HEK293T (cell line): ENCODE measurements around the gene EPC1.
"Not testable (repeated sequence)": the region's sequence is repeated elsewhere in the genome, so short reads cannot be mapped to it uniquely, and the experiment has no call there.

ENCODE experiments used
- CTCF ChIA-PET: fragments of 350-600 bp; formaldehyde crosslinking; extraction: SDS; loops from one replicate; lab custom pipeline; 2021; ENCODE audit warnings: antibody characterized with exemption, inconsistent platforms; lab: Yijun Ruan, JAX
- POLR2A ChIA-PET: fragments of 350-600 bp; formaldehyde crosslinking; extraction: SDS; loops from one replicate; lab custom pipeline; 2020; ENCODE audit warnings: antibody characterized with exemption, inconsistent platforms; lab: Yijun Ruan, JAX
- DNase-seq: peaks from one replicate; pipeline ENCODE4 v3.0.0; 2012; ENCODE audit warnings: mixed read lengths; ENCODE audit errors: extremely low spot score
- ARNT ChIP-seq: fragments of 450-650 bp; IDR thresholded peaks from 2 replicates; pipeline ENCODE4 v1.6.1; 2017; ENCODE audit warnings: mild to moderate bottlenecking
- BHLHE40 ChIP-seq: fragments of 450-650 bp; IDR thresholded peaks from 2 replicates; pipeline ENCODE4 v1.6.1; 2016; ENCODE audit warnings: mild to moderate bottlenecking, moderate library complexity, borderline replicate concordance
- CTBP1 ChIP-seq: fragments of 450-650 bp; IDR thresholded peaks from 2 replicates; pipeline ENCODE4 v1.6.1; 2016; ENCODE audit warnings: borderline replicate concordance
- ELF4 ChIP-seq: fragments of 450-650 bp; IDR thresholded peaks from 2 replicates; pipeline ENCODE4 v1.6.1; 2017; ENCODE audit warnings: antibody characterized with exemption
- FOXA1 ChIP-seq: fragments of 450-650 bp; IDR thresholded peaks from 2 replicates; pipeline ENCODE4 v1.6.1; 2016; ENCODE audit warnings: mild to moderate bottlenecking
- FOXK2 ChIP-seq: fragments of 450-650 bp; IDR thresholded peaks from 2 replicates; pipeline ENCODE4 v1.6.1; 2016; ENCODE audit warnings: mild to moderate bottlenecking
- FOXM1 ChIP-seq: fragments of 450-650 bp; IDR thresholded peaks from 2 replicates; pipeline ENCODE4 v1.6.1; 2017; ENCODE audit warnings: mild to moderate bottlenecking, borderline replicate concordance
- HDGF ChIP-seq: fragments of 450-650 bp; IDR thresholded peaks from 2 replicates; pipeline ENCODE4 v1.6.1; 2017; ENCODE audit warnings: antibody characterized with exemption, borderline replicate concordance
- L3MBTL2 ChIP-seq: fragments of 450-650 bp; conservative IDR thresholded peaks from 2 replicates; pipeline ENCODE4 v1.6.1; 2016; ENCODE audit warnings: mild to moderate bottlenecking
- LEF1 ChIP-seq: fragments of 450-650 bp; IDR thresholded peaks from 2 replicates; pipeline ENCODE4 v1.6.1; 2017; ENCODE audit warnings: mild to moderate bottlenecking, borderline replicate concordance
- NFRKB ChIP-seq: fragments of 450-650 bp; IDR thresholded peaks from 2 replicates; pipeline ENCODE4 v1.6.1; 2016; ENCODE audit warnings: mild to moderate bottlenecking, moderate library complexity
- SP1 ChIP-seq: fragments of 450-650 bp; IDR thresholded peaks from 2 replicates; pipeline ENCODE4 v1.6.1; 2017
- SUZ12 ChIP-seq: fragments of 450-650 bp; IDR thresholded peaks from 2 replicates; pipeline ENCODE4 v1.6.1; 2016; ENCODE audit warnings: mild to moderate bottlenecking
- TARDBP ChIP-seq: fragments of 450-650 bp; IDR thresholded peaks from 2 replicates; pipeline ENCODE4 v1.6.1; 2016
- ZNF384 ChIP-seq: fragments of 450-650 bp; IDR thresholded peaks from 2 replicates; pipeline ENCODE4 v1.6.1; 2016
- TF ChIP-seq, protein P1 (sequence below): fragments of 450-650 bp; IDR thresholded peaks from 2 replicates; pipeline ENCODE4 v1.6.1; 2016

EPC1 gene

DNA sequence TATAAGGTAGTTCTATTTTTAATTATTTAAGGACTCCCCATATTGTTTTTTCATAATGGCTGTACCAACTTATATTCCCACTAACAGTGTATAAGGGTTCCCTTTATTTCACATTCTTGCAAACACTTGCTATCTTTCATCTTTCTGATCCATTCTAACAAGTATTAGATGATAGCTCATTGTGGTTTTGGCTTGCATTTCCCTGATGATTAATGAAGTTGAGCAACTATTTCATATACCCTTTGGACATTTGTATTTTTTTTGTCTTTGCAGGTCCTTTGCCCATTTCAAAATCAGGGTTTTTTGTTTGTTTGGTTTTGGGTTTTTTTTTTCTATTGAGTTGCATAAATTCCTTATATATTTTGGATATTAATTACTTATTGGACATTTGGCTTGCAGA, 107.2 kb downstream of the EPC1 start:
- no peak for DNase-seq
- CTCF ChIA-PET = no interaction called here
- TF ChIP-seq ARNT (no peak), ELF4 (no peak), FOXM1 (no peak), BHLHE40 (no peak), LEF1 (no peak)
- TF ChIP-seq, protein P1, sequence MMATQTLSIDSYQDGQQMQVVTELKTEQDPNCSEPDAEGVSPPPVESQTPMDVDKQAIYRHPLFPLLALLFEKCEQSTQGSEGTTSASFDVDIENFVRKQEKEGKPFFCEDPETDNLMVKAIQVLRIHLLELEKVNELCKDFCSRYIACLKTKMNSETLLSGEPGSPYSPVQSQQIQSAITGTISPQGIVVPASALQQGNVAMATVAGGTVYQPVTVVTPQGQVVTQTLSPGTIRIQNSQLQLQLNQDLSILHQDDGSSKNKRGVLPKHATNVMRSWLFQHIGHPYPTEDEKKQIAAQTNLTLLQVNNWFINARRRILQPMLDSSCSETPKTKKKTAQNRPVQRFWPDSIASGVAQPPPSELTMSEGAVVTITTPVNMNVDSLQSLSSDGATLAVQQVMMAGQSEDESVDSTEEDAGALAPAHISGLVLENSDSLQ = no peak
- POLR2A ChIA-PET = no interaction called here

DNA sequence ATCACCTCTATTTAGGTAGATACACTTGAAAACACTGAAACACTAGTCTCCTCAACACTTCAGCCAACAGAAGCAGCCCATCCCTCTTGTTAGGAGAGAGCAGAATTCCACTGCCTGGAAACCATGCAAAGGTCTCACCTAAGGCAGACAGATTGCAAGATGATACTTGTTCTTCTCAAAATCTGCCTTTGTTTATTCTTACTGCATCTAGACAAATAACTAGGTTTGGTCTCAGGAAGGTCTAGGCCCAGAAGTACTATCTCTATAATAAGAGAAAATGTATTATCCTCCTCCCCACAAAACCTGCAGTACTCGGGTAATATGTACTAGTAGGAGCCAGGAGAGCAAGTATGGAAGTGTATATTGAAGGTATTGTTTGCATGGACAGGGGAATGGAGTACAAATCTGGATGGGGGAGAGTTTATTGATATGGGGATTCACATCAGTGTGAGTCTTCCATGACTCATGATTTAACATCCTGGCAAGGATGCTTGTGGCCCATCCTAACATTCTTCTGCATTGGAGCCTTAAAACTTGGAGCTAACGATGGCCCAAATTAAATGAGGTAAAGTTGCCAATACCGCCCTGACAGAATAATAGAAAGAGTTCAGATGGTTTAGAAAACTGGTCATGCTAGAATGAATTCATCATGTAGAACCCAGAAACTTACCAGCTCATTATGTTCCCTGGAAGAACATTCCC, 109.2 kb downstream of the EPC1 start:
- TF ChIP-seq, protein P1 = no peak
- TF ChIP-seq HDGF (no peak), ZNF384 (no peak), ELF4 (no peak)
- ChIA-PET CTCF (no interaction called here), POLR2A (no interaction called here)
- DNase-seq = no peak

DNA sequence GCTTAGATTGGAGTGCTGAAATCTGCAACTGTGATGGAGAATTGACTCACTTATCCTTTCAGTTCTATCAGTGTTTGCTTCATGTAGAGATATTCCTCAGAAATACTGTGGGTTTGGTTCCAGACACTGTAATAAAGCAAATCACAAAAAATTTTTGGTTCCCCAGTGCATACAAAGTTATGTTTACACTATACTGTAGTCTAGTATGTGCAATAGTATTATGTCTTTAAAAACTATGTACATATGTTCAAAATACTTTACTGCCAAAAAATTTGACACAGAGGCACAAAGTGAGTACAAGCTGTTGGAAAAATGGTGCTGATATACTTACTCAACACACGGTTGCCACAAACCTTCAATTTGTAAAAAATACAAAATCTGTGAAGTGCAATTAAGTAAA, 112.5 kb downstream of the EPC1 start:
- DNase-seq = no peak
- TF ChIP-seq TARDBP (no peak), CTBP1 (no peak), L3MBTL2 (no peak), SUZ12 (no peak), FOXM1 (no peak), BHLHE40 (no peak), ELF4 (no peak), ZNF384 (no peak), SP1 (no peak), FOXA1 (no peak), NFRKB (no peak), HDGF (no peak), FOXK2 (no peak), ARNT (no peak), LEF1 (no peak)
- TF ChIP-seq, protein P1 = no peak
- ChIA-PET CTCF (no interaction called here), POLR2A (no interaction called here)

DNA sequence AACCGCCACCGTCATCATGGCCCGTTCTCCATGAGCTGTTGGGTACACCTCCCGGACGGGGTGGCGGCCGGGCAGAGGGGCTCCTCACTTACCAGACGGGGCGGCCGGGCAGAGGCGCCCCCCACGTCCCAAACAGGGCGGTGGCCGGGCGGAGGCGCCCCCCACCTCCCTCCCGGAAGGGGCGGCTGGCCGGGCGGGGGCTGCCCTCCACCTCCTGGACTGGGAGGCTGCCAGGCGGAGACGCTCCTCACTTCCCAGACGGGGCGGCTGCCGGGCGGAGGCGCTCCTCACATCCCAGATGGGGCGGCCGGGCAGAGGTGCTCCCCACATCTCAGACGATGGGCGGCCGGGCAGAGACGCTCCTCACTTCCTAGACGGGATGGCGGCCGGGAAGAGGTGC, 113.6 kb downstream of the EPC1 start:
- CTCF ChIA-PET, POLR2A ChIA-PET, DNase-seq: not testable (repeated sequence)

DNA sequence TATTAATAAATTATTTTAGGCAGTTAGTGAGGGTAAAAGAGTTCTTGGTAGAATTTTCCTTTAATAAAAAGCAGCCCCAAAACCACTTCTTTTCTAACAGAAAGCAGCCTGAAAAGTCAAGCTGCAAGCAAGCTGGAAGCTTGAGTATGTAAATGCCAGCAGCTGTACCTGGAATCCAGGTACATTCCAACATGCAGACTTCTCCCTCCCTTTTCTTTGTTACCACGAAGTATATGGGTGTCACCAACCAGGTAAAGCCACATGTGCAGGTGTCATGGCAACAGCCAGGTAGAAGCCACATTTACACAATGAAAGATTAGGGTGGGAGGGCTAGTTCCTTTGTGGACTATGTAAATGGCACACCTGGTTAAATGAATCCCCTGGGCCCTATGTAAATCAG, 114.6 kb downstream of the EPC1 start:
- CTCF ChIA-PET = no interaction called here
- TF ChIP-seq LEF1 (no peak), SUZ12 (no peak), FOXK2 (no peak), CTBP1 (no peak), NFRKB (no peak), HDGF (no peak), ARNT (no peak), SP1 (no peak), L3MBTL2 (no peak), ZNF384 (no peak), FOXA1 (no peak), BHLHE40 (no peak)
- TF ChIP-seq, protein P1 = no peak
- DNase-seq = no peak
- POLR2A ChIA-PET = no interaction called here

DNA sequence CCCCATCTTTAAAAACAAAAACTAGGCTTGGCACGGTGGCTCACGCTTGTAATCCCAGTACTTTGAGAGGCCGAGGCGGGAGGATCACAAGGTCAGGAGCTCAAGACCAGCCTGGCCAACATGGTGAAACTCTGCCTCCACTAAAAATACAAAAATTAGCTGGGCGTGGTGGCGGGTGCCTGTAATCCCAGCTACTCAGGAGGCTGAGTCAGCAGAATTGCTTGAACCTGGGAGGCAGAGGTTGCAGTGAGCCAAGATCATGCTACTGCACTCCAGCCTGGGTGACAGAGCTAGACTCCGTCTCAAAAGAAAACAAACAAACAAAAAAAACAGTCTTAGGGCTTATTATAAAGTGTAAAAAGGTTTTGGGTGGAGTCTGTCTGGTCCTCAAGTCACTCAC, 117.2 kb downstream of the EPC1 start:
- CTCF ChIA-PET = interaction anchor here (0.6 kb wide), 1 partner anchor 64 kb away, joined by 3 read pairs; no protein-coding TSS in a partner anchor
- DNase-seq, POLR2A ChIA-PET: not testable (repeated sequence)

DNA sequence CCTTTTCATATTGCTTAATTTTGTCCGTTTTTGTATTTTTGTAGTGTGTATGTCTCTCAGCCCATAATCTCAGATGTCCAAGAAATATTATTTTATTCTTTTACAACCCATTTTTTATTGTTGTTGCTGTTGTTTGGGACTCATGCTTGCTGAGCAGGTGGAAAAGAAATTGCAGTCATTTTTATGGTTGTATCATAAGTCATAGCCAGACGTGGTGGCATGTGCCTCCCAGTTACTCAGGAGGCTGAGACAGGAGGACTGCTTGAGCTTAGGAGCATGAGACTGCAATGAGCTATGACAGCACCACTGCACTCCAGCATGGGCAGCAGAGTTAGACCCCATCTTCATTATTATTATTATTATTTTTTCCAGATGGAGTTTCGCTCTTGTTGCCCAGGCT, 117.8 kb downstream of the EPC1 start:
- CTCF ChIA-PET = no interaction called here
- POLR2A ChIA-PET = no interaction called here
- DNase-seq = no peak
- TF ChIP-seq ZNF384 = no peak
- TF ChIP-seq TARDBP = no peak
- TF ChIP-seq SUZ12 = no peak
- no peak for TF ChIP-seq ARNT
- no peak for TF ChIP-seq NFRKB
- no peak for TF ChIP-seq SP1
- no peak for TF ChIP-seq FOXM1
- no peak for TF ChIP-seq LEF1
- no peak for TF ChIP-seq BHLHE40
- TF ChIP-seq ELF4 = no peak
- TF ChIP-seq, protein P1 = no peak
- TF ChIP-seq HDGF = no peak
- TF ChIP-seq CTBP1 = no peak
- TF ChIP-seq FOXA1 = no peak
- TF ChIP-seq FOXK2 = no peak
- no peak for TF ChIP-seq L3MBTL2
